ENCODE results near the gene HNRNPUL2. TPM values are rescaled to one million over a fixed set of nuclear protein-coding genes. Genes with fewer than 3 reads are reported as not detected.
"Not testable (repeated sequence)": the region's sequence is repeated elsewhere in the genome, so short reads cannot be mapped to it uniquely, and the experiment has no call there.

The HNRNPUL2 gene
- total RNA-seq, 1 experiment from 2014 or later: 36.4 TPM

DNA sequence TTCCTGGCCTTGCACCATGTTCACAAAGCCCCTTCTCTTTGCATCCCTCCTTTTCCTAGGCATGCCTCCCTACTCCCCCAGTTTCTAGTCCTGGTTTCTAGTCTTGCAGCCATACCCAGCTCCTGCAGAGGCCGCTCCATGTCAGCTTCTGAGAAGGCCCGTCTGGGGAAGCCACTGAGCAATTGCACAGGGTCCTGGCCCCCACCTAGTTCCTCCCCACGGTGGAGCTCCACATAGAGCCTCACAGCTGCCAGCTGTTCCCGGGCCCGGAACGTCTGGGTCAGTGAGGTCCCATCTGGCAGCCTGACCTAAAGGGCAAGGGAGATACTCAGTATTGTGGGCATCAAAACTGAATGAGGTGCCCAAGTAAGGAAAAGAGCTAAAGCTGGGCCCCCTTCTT is 50.6 kb downstream of the HNRNPUL2 start:
- Mint-ChIP-seq H3K36me3 (ENCODE audit: insufficient read depth, unreplicated experiment) (peaks cover 57% of the 10 kb centered on the region), H3K9me3 (ENCODE audit: unreplicated experiment) (no peaks in the 10 kb centered on the region), H3K27ac (ENCODE audit: low read depth, unreplicated experiment) (peak overlapping the region; percentile 94), H3K4me1 (ENCODE audit: insufficient read depth, unreplicated experiment) (peaks cover 22% of the 10 kb centered on the region), H3K27me3 (ENCODE audit: insufficient read depth, unreplicated experiment) (no peaks in the 10 kb centered on the region), H3K4me3 (ENCODE audit: unreplicated experiment) (peak overlapping the region; percentile 72)
- BruUV-seq (replicated peaks): no TSS peak
- ChIA-PET POLR2A (interaction anchor here (0.7 to 7.1 kb wide), 10 partner anchors 8 to 181 kb away, joined by 3 to 132 read pairs (median 6); partner anchors contain the start of genes C11orf98, CSKMT, HNRNPUL2 and INTS5), CTCF (interaction anchor here (0.5 to 2.2 kb wide), 6 partner anchors 9 to 1490 kb away, joined by 3 to 8 read pairs (median 4); no protein-coding TSS in a partner anchor)
- TF ChIP-seq, protein P1, sequence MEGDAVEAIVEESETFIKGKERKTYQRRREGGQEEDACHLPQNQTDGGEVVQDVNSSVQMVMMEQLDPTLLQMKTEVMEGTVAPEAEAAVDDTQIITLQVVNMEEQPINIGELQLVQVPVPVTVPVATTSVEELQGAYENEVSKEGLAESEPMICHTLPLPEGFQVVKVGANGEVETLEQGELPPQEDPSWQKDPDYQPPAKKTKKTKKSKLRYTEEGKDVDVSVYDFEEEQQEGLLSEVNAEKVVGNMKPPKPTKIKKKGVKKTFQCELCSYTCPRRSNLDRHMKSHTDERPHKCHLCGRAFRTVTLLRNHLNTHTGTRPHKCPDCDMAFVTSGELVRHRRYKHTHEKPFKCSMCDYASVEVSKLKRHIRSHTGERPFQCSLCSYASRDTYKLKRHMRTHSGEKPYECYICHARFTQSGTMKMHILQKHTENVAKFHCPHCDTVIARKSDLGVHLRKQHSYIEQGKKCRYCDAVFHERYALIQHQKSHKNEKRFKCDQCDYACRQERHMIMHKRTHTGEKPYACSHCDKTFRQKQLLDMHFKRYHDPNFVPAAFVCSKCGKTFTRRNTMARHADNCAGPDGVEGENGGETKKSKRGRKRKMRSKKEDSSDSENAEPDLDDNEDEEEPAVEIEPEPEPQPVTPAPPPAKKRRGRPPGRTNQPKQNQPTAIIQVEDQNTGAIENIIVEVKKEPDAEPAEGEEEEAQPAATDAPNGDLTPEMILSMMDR (IDR thresholded peaks at IDR 0.05; ENCODE audit: unreplicated experiment): no peak
- intact Hi-C loops (cut with micrococcal nuclease): no loop called here
- DNase-seq (ENCODE audit: unreplicated experiment): no peak

DNA sequence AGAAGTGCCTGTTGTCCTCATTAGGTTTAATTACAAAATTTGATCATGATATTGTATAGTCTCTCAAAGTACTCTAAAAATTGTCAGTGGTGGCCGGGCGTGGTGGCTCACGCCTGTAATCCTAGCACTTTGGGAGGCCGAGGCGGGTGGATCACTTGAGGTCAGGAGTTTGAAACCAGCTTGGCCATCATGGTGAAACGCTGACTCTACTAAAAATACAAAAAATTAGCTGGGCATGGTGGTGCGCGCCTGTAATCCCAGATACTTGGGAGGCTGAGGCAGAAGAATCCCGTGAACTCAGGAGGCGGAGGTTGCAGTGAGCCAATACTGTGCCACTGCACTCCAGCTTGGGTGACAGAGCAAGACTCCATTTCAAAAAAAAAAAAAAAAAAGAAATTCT is 51.8 kb downstream of the HNRNPUL2 start:
- H3K27ac Mint-ChIP-seq (ENCODE audit: low read depth, unreplicated experiment); BruUV-seq (replicated peaks); H3K4me3 Mint-ChIP-seq (ENCODE audit: unreplicated experiment); H3K27me3 Mint-ChIP-seq (ENCODE audit: insufficient read depth, unreplicated experiment); DNase-seq (ENCODE audit: unreplicated experiment); H3K9me3 Mint-ChIP-seq (ENCODE audit: unreplicated experiment); intact Hi-C loops (cut with micrococcal nuclease): not testable (repeated sequence)
- peaks cover 15% of the 10 kb centered on the region for H3K4me1 Mint-ChIP-seq (ENCODE audit: insufficient read depth, unreplicated experiment)
- ChIA-PET CTCF (interaction anchor here (0.6 to 0.7 kb wide), 2 partner anchors 281 to 299 kb away, joined by 4 read pairs; no protein-coding TSS in a partner anchor), POLR2A (interaction anchor here (1.2 to 7.1 kb wide), 4 partner anchors 7 to 84 kb away, joined by 3 to 132 read pairs (median 29); partner anchors contain the start of genes B3GAT3, C11orf98, CSKMT and INTS5)
- peaks cover 61% of the 10 kb centered on the region for H3K36me3 Mint-ChIP-seq (ENCODE audit: insufficient read depth, unreplicated experiment)

DNA sequence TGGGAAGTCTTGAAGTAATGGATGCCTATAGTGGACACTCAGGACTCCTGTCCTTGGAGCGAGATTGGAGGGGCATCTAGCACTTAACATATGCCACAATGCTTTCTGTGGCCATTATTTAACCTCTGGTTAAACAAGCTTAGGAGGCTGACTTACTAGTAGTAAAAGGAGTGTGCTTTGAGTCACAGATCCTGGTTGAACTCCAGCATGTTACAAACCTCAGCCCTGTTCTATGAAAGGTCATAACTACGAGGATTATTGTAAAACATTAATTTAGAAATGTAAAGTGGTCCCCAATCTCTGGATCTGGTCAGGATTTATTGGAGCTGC is 54.1 kb downstream of the HNRNPUL2 start:
- no peaks in the 10 kb centered on the region for H3K9me3 Mint-ChIP-seq (ENCODE audit: unreplicated experiment)
- ChIA-PET POLR2A (interaction anchor here (0.7 to 10.6 kb wide), 14 partner anchors 8 to 120 kb away, joined by 3 to 182 read pairs (median 26); partner anchors contain the start of genes B3GAT3, C11orf98, CSKMT and GANAB), CTCF (interaction anchor here (0.6 to 1.6 kb wide), 7 partner anchors 10 to 185 kb away, joined by 3 to 5 read pairs (median 4); no protein-coding TSS in a partner anchor)
- TF ChIP-seq, protein P1 (IDR thresholded peaks at IDR 0.05; ENCODE audit: unreplicated experiment): no peak
- no peak for DNase-seq (ENCODE audit: unreplicated experiment)
- BruUV-seq (replicated peaks): no TSS peak
- H3K27me3 Mint-ChIP-seq (ENCODE audit: insufficient read depth, unreplicated experiment): no peaks in the 10 kb centered on the region
- peaks cover 20% of the 10 kb centered on the region for H3K4me1 Mint-ChIP-seq (ENCODE audit: insufficient read depth, unreplicated experiment)
- peak overlapping the region; percentile 95 for H3K27ac Mint-ChIP-seq (ENCODE audit: low read depth, unreplicated experiment)
- intact Hi-C loops (cut with micrococcal nuclease): loop anchor here (5.0 kb wide), 1 partner anchor 81 kb away; the partner anchor contains the start of gene TUT1
- peaks cover 71% of the 10 kb centered on the region for H3K36me3 Mint-ChIP-seq (ENCODE audit: insufficient read depth, unreplicated experiment)
- peak overlapping the region; percentile 95 for H3K4me3 Mint-ChIP-seq (ENCODE audit: unreplicated experiment)

DNA sequence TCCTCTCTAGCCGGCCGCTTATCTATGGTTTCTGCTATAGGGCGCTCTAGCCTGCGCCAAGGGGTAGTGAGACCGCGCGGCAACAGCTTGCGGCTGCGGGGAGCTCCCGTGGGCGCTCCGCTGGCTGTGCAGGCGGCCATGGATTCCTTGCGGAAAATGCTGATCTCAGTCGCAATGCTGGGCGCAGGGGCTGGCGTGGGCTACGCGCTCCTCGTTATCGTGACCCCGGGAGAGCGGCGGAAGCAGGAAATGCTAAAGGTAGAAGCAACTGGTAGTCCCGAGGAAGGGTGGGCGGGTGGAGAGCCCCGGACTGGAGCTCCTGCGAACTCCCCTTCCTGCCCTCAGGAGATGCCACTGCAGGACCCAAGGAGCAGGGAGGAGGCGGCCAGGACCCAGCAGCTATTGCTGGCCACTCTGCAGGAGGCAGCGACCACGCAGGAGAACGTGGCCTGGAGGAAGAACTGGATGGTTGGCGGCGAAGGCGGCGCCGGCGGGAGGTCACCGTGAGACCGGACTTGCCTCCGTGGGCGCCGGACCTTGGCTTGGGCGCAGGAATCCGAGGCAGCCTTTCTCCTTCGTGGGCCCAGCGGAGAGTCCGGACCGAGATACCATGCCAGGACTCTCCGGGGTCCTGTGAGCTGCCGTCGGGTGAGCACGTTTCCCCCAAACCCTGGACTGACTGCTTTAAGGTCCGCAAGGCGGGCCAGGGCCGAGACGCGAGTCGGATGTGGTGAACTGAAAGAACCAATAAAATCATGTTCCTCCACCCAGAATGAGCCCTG is 55.5 kb downstream of the HNRNPUL2 start, which contains the start of the genes LBHD1 and UQCC3:
TSS of gene LBHD1 (minus strand) at position 660 of the 782 bp plus-strand sequence. CDS start 2,236 bp downstream, outside the sequence.
TSS of gene UQCC3 (plus strand) at position 66 of the 782 bp plus-strand sequence. CDS start at position 139, 73 bp downstream.
- peak within 1 kb of the TSS; percentile 95 for H3K4me3 Mint-ChIP-seq (ENCODE audit: unreplicated experiment)
- no peaks in the 10 kb centered on the region for H3K27me3 Mint-ChIP-seq (ENCODE audit: insufficient read depth, unreplicated experiment)
- CTCF ChIA-PET: interaction anchor here (0.5 to 1.5 kb wide), 5 partner anchors 9 to 116 kb away, joined by 3 to 11 read pairs (median 3); no protein-coding TSS in a partner anchor
- intact Hi-C loops (cut with micrococcal nuclease): loop anchor here (5.0 kb wide), 1 partner anchor 79 kb away; the partner anchor contains the start of gene TUT1
- H3K27ac Mint-ChIP-seq (ENCODE audit: low read depth, unreplicated experiment): peak within 1 kb of the TSS; percentile 95
- BruUV-seq (replicated peaks): TSS peak; percentile 22
- POLR2A ChIA-PET: interaction anchor here (0.5 to 10.6 kb wide), 44 partner anchors 7 to 548 kb away, joined by 3 to 182 read pairs (median 8); partner anchors contain the start of genes B3GAT3, GANAB, GNG3 and HNRNPUL2
- peaks cover 6% of the 10 kb centered on the region for H3K4me1 Mint-ChIP-seq (ENCODE audit: insufficient read depth, unreplicated experiment)
- TF ChIP-seq, protein P1 (IDR thresholded peaks at IDR 0.05; ENCODE audit: unreplicated experiment): no peak
- peak; percentile 85 for DNase-seq (ENCODE audit: unreplicated experiment)
- H3K9me3 Mint-ChIP-seq (ENCODE audit: unreplicated experiment): no peaks in the 10 kb centered on the region
- H3K36me3 Mint-ChIP-seq (ENCODE audit: insufficient read depth, unreplicated experiment): peaks cover 72% of the 10 kb centered on the region

All from MCF 10A (cell line).